ENCODE measurements around the gene OPN4.

GRCh38 chr10:86671419-86671818 lies 17.1 kb downstream of the OPN4 start:
- TF ChIP-seq POLR2A (IDR thresholded peaks at IDR 0.05): no peak
- TF ChIP-seq, protein P1, sequence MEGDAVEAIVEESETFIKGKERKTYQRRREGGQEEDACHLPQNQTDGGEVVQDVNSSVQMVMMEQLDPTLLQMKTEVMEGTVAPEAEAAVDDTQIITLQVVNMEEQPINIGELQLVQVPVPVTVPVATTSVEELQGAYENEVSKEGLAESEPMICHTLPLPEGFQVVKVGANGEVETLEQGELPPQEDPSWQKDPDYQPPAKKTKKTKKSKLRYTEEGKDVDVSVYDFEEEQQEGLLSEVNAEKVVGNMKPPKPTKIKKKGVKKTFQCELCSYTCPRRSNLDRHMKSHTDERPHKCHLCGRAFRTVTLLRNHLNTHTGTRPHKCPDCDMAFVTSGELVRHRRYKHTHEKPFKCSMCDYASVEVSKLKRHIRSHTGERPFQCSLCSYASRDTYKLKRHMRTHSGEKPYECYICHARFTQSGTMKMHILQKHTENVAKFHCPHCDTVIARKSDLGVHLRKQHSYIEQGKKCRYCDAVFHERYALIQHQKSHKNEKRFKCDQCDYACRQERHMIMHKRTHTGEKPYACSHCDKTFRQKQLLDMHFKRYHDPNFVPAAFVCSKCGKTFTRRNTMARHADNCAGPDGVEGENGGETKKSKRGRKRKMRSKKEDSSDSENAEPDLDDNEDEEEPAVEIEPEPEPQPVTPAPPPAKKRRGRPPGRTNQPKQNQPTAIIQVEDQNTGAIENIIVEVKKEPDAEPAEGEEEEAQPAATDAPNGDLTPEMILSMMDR (IDR thresholded peaks at IDR 0.05): no peak

Data from ovary (tissue), 3 donors.